Measurements from ENCODE around the gene DCLRE1A.
"Not testable (repeated sequence)": the region's sequence is repeated elsewhere in the genome, so short reads cannot be mapped to it uniquely, and the experiment has no call there.

The DCLRE1A gene

DNA sequence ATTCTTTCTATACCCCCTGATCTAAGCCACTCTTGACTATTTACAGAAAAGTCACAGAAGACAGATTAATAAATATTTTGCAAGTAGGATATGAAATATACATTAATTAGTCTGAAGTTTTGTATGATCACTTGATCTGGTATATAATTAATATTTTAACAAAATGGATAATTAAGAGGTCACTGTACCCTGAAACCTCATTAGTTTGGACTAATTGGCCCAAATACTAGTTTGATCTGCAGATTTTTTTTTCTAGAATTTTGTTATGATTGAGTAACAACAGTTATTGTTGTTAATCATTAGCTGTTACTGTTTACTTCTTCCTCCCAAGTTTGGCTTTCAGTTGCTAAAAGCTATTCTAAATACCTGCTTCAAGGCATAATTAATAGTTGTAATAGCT, 3.3 kb upstream of the DCLRE1A start:
- no peak for DNase-seq (ENCODE audit: low read depth)

DNA sequence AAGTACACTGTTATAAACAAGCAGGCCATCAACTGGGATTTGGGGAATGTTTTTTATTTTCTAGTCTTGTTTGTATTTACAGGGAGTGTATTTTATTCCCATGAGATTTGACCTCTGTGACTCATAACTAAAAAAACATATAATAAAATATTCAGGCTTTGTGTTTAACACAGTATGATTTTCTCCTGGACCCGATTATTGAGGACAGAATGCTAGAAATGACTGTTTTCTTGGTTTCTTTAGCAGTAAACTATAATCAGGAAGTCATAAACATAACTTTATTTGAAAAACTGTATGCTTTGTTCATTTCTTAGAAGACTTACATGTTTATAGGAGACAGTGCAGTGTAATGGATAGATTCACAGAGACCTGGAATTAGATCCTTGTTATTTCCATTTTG, 2.7 kb upstream of the DCLRE1A start:
- no peak for DNase-seq (ENCODE audit: low read depth)

DNA sequence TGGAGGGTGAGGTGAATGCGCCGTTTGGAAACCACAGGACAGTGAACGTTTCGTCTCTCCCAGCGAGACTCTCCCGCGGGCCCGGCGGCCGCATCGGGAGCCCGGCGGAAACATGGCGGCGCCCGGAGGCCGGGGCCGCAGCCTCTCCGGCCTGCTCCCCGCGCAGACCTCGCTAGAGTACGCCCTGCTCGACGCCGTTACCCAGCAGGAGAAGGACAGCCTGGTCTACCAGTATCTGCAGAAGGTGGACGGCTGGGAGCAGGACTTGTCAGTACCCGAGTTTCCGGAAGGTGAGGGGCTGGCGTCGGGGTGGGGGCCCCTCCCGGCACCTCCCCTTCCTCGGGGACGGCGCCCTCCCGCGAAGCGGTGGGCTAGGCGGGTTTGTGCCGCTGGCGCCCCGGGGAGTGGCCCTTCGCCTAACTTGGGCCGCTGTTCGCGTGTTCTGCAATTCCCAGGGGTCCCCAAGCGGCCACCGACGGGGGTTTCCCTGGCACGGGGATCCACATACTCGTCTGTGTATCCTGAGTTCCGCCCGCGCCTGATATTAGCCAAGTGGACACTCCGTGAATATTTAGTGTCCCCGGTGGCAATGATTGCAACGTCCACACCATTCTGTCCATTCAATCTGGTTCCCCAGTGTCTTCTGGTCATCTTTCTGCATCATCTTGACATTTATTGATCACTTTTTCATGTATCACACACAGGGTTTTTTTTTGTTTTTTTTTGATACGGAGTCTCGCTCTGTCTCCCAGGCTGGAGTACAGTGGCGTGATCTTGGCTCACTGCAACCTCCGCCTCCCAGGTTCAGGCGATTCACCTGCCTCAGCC, 1.1 kb upstream of the DCLRE1A start:
- no peak for DNase-seq (ENCODE audit: low read depth)

DNA sequence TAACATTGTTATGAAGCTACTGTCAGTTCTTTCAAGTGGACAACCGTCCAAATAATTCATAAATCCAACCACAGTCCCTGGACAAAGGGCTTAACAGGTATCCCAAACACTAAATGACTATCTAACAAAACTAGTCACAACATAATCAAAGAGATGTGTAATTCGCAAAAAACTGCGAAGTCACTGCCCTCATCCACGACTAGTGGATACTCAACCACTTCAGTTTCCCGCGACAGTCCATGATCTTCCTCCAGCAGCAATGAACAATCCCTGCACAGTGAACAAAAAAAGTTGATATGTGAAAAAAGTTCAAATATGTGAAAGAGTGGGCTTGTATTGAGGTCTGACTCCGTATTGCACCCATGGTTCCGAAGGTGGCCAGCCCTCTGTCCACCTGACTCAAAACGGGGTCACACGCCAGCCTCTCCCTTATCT, 287 bp downstream of the DCLRE1A start:
- no peak for DNase-seq (ENCODE audit: low read depth)

DNA sequence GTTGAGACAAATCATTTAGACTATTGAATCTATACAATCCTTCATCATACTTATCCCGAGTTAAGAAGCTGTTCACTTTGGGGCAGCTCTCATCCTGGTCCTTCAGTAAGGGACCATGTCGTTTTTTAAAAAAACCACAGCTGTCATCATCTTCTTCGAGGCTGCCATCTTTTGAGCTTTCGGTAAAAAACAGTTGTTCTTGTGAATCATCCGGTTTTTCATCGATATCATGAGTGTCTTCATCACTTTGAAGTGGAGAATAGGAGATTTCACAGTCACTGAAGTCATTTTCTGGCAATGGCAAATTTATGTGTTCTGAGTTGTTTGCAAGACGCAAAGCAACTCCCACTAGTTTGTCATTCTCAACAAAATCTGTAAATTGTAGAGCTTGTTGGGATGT, 3.9 kb downstream of the DCLRE1A start:
- no peak for DNase-seq (ENCODE audit: low read depth)

DNA sequence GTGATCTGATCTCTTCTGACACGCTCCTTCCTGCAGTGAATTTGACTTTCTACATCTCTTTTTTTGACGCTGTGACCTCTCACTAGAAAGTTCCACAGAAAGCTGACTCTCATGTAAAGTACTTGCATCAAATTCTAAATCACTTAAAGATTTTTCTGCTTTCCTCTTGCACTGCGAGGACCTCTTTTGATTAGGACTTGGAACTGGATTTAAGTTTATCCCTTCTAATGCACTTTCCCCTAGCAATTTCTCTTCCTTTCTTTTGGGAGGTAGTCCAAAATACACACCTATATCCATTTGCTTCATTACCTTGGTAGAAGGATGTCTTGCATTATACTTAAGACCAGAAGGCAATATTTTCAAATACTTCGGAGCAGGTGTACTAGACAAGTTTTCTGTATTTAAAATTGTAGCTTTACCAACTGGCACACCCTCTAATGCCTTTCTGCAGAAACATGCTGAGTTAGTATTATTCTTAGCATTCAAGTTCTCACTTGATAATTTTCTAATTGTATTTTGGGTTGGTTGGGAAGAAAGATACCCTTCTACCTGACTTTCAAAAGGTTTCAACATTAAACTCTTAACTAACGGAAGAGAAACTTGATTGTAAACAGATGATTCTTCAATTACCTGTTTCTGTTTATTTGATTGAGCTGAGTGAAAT, 4.6 kb downstream of the DCLRE1A start:
- DNase-seq (ENCODE audit: low read depth): no peak

DNA sequence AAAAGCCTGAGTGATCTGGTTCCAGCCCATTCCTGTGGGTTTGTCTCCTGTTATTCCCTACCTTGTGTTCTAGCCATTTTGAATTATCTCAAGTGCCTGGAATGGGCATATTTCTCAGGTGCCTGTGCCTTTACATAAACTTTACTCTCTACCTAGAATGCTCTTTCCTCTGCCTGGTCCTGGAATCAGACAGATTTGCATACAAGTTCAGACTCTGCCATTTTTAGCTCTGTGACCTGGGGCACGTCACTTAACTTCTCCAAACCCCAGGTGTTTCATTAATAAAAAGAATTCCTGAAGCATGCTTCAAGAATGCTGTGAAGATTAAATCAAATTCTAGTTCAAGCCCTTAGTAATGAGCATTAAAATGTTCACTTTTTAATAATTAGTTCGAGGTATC, 7.8 kb downstream of the DCLRE1A start:
- no peak for DNase-seq (ENCODE audit: low read depth)

DNA sequence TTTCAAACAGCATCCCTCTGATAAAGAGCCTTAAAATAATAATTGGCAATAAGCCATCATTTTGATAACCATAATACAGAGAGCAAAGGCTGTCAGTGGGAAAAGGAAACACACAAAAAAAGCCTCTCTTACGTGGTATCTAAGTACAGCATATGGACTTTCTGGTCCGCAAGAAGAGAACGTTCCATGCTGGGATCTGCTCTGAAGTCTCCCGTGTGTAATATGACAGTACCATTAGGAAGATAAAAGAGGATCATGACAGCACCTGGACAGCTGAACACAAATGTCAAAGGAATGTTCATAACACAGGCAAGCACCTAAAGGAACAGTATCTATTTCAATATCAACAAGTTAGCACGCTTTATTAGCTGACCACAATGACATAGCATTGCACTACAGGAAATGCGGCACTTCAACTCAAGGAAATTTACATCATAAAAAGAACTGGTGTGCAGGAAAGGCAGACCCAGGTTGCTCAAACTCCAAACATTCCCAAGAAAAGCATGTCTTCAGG, 9.9 kb downstream of the DCLRE1A start:
- DNase-seq (ENCODE audit: low read depth): no peak

DNA sequence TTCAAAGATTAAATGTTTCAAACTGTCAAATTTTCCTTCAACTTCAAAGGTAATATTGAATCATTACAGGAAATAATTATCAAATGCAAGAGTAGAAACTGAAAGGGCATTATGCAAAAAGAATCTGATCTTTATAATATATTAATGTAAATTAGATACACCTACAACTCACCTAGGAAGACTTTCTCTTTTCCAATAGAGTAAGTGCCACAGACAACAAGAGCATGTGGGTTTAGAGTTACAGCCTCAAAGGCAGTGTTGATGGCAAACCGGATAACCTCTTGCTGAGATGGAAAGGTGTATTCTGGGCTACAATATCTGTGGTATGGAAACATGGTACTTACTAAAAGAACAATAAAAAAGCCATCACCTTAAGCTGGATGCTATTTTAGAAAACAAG, 11.7 kb downstream of the DCLRE1A start:
- no peak for DNase-seq (ENCODE audit: low read depth)

DNA sequence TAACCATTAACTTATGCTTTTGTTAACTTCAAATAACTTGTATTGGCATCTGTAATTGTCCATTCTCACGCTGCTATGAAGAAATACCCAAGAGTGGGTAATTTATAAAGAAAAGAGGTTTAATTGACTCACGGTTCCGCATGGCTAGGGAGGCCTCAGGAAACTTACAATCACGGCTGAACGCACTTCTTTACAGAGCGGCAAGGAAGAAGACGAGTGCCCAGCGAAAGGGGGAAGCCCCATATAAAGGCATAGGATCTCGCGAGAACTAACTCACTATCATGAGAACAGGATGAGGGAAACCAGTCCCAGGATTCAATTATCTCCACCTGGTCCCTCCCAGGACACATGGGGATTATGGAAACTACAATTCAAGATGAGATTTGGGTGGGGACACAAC, 25.3 kb downstream of the DCLRE1A start:
- DNase-seq (ENCODE audit: low read depth): not testable (repeated sequence)

DNA sequence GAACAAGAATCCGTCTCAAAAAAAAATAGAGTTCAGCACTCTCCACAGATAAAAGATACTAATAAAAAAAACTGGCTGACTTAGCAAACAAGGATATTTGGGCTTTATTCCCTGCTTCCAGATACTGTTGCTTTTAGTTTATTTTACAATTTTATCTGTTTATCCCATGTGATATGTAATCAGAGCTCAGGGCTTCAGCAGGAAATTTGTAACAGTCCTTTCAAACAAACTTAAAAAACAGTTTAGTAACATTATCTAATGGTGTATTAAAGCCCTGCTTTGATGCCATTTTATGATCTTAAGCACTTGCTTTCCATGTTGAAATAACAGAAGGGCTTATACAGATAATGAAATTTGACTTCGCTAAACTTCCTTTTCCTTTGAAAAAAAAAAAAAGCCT, 28.1 kb downstream of the DCLRE1A start:
- DNase-seq (ENCODE audit: low read depth): no peak

DNA sequence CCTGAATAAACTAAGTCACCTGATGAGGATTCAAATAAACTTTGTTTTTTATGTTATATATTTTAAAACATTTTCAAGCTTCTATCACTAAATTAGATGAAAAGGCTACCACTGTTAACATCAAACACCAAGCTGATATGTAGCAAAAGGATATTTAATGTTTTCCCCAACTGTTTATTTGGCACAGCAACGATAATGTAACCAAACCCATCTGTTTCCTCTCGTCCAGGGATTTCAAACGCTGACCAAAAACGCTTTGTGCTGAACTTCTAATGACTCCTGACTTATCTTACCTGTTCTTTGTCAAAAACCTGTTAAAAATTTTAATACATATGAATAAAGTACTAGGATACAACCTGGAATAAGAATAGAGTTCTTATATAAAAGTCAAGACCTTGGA, 30.5 kb downstream of the DCLRE1A start:
- DNase-seq (ENCODE audit: low read depth): no peak

DNA sequence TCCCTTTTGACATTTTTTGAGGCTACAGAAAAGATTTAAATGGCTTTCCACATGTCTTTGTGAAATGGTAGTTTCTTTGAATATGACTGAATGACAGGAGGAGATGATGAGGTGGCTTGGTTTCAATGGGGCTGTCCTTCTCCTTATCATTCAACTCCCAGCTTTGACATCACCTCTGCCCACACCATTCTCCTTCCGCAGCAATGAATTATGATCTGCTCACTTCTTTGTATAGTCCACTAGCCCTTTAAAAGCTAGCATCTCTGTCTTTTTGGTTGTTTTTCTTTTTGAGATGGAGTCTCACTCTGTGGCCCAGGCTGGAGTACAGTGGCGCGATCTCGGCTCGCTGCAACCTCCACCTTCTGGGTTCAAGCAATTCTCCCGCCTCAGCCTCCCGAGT, 31.7 kb downstream of the DCLRE1A start:
- DNase-seq (ENCODE audit: low read depth): no peak

DNA sequence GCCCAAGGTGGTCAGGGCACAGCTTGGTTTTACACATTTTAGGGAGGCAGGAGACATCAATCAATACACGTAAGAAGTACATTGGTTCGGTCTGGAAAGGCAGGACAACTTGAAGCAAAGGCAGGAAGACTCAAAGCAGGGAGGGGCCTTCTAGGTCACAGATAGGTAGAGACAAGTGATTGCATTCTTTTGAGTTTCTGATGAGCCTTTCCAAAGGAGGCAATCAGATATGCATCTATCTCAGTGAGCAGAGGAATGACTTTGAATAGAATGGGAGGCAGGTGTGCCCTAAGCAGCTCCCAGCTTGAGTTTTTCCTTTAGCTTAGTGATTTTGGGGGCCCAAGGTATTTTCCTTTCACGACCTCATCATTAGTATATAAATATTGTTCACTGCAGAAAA, 32.6 kb downstream of the DCLRE1A start:
- not testable (repeated sequence) for DNase-seq (ENCODE audit: low read depth)

DNA sequence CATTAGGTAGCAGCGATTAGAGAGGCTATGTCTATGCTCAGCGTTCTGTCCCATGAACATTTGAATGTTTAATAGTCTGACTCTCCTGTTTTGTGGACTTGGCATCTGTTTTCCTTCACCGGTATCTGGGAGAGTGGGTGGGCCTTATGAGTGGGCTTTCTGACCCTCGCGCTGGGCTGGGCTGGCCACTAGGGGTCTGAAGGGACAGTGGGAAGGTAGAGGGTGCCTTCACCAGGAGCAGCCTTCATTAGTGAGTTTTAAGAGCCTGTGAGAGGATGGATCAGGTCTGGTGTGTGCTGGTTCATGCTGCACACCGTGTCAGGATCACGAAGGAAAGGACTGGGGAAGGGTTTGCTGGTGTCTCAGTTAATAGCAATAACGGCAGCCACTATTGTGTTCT, 33.4 kb downstream of the DCLRE1A start:
- no peak for DNase-seq (ENCODE audit: low read depth)

DNA sequence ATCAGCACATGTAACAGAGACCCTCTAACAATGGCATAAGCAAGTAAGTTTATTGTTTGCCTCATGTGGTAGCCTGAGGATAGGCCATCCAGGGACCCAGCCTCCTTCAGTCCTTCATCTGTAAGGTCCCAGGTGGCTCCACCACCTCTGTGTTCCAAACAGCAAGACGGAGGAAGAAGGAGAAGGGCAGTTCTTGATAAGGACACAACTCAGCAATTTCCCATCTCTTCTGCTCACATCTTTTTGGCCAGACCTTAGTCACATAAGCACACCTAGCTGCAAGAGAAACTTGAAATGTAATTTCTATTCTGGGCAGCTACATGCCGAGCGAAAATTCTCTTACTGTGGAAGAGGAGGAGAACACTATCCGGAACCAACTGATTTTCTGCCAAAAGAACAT, 33.9 kb downstream of the DCLRE1A start:
- no peak for DNase-seq (ENCODE audit: low read depth)

DNA sequence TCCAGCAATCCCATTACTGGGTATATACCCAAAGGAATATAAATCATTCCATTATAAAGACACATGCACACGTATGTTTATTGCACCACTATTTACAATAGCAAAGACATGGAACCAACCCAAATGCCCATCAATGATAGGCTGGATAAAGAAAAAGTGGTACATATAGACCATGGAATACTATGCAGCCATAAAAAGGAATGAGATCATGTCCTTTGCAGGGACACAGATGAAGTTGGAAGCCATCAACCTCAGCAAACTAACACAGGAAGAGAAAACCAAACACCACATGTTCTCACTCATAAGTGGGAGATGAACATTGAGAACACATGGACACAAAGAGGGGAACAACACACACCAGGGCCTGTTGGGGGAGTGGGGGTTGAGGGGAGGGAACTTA, 39.2 kb downstream of the DCLRE1A start:
- not testable (repeated sequence) for DNase-seq (ENCODE audit: low read depth)

DNA sequence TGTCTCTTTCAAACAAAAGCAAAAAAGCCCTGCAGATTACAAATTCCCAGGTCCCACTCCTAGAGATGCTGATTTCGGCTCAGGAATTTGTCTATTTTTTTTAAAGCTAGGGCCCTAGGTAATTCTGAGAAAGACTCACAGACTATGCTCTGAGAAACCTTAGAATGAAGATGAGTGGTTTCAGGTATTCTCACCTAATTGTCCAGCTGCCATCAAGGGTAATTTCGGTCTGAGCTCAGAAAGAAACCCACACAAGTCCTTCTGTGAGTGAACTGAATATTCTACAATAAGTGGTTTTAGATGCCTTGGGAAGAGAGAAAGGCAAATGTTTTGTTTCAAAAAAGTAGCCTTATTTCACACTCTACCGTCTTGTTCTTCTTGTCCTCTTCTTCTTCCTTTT, 45.7 kb downstream of the DCLRE1A start:
- no peak for DNase-seq (ENCODE audit: low read depth)

DNA sequence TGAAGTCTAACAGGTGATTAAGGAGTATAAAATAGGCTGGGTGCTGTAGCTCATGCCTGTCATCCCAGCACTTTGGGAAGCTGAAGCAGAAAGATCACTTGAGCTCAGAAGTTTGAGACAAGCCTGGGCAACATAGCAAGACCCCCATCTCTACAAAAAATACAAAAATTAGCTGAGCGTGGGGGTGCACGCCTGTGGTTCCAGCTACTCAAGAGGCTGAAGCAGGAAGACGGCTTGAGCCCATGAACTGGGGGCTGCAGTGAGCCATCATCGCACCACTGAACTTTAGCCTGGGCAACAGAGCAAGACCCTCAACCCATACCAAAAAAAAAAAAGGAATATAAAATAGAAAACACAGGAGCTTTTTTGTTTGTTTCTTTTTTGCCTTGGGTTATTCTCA, 47.4 kb downstream of the DCLRE1A start:
- DNase-seq (ENCODE audit: low read depth): no peak

DNA sequence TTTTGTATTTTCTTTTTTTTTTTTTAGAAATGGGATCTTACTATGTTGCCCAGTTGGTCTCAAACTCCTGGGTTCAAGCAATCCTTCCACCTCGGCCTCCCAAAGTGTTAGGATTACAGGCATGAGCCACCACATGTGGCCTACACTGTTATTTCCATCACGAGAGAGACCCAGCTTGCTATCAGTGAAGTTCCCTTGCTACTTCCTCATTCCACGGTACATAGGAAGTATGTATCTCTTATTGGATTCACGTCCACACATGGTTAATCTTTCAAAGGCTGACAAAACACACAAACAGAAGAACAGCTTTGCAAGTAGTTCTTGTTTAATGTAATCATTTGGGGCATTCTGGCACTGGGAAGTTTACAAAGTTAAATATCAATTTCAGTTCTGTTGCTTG, 50.9 kb downstream of the DCLRE1A start:
- no peak for DNase-seq (ENCODE audit: low read depth)

DNA sequence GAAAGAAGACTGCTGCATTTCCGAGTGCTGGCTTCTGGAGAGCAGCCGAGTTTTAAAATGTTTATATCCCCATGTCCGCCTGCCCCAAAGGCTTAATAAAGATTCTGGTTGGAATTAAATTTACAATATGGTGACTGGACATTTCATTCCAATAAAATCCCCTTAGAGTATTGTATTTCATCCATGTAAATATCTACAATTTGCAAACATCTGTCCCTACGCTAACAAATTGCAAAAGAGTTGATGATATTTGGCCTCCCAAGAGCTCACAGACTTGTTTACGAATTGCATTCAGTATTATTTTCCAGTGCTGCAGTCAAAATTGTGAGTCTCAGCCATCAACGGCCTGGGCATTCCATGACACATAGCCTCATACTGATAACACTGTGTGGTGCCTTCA, 52.3 kb downstream of the DCLRE1A start:
- DNase-seq (ENCODE audit: low read depth): no peak

DNA sequence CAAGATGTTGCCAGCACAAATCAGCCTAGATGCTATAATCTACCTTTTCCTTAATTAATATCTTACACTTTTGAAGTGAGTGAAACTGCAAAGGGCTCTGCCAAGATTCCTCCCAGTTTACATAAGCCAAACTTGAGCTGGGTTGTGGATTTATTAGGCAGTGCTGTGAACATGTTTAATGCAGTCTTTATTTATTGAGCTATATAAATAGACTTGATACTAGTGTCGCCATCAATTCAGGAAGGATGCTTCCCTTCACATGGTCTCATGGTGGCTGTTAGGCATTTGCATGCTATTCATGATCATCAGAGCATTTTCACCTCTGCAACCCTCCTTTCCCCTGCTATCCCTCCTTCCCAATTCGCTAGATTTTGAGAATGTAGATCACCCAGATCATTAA, 62.2 kb downstream of the DCLRE1A start:
- DNase-seq (ENCODE audit: low read depth): no peak

DNA sequence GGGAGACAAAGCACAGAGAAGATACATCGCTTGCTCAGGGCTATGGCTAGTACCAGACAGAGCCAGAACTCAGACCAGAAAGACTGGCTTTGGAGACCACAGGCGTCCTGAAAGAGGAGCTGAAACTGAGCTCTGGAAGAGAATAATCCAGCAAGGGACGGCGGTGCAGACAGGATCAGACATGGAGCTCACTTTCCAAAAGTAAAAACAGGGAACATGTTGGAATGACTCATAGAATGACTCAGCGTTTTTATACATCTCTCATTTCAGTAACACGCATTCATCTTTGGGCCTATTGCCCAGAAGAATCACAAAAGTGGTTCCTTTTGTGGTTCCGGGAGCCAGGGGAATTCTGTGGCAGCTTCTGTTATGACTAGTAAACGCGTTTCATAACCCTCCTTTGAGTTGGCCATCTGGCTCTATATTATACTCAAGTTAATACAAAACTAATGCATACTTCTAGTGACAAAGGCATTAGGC, 65.2 kb downstream of the DCLRE1A start:
- peak; percentile 96 for DNase-seq (ENCODE audit: low read depth)

Measured in GM04504 (cell line).